HepG2 (cell line): ENCODE measurements around the gene GMEB2. TPM values are rescaled to one million over a fixed set of nuclear protein-coding genes. Genes with fewer than 3 reads are reported as not detected.

Experiments
- CEBPZ ChIP-seq: IDR thresholded peaks from 2 replicates; pipeline ENCODE4 v1.6.1; 2012; ENCODE audit warnings: low read length, improper control_type of control experiment
- DBP ChIP-seq: sonication (generic); formaldehyde crosslinking; IDR thresholded peaks from 2 replicates; pipeline ENCODE4 v1.4.0; 2020; ENCODE audit warnings: missing genetic modification reagents; ENCODE audit errors: not compliant biosample characterization
- HIC2 ChIP-seq: sonication (generic); formaldehyde crosslinking; IDR thresholded peaks from 2 replicates; pipeline ENCODE4 v1.9.0; 2022; ENCODE audit warnings: low read depth, missing genetic modification reagents
- HNF4A ChIP-seq: sonication (generic); formaldehyde crosslinking; IDR thresholded peaks from 2 replicates; pipeline ENCODE4 v1.4.0; 2020; ENCODE audit warnings: missing genetic modification reagents
- HNRNPUL1 ChIP-seq: fragments of 200-400 bp; formaldehyde crosslinking; IDR thresholded peaks from 2 replicates; pipeline ENCODE4 v1.6.1; 2017; ENCODE audit warnings: low read depth, mild to moderate bottlenecking, low read length, moderate library complexity
- PAXIP1 ChIP-seq: sonication (generic); formaldehyde crosslinking; conservative IDR thresholded peaks from 2 replicates; pipeline ENCODE4 v1.4.0; 2020; ENCODE audit warnings: mild to moderate bottlenecking, missing genetic modification reagents, moderate library complexity
- RFXANK ChIP-seq: IDR thresholded peaks from 2 replicates; pipeline ENCODE4 v1.6.1; 2016
- TBX2 ChIP-seq: sonication (generic); formaldehyde crosslinking; IDR thresholded peaks from 2 replicates; pipeline ENCODE4 v1.5.0; 2020; ENCODE audit warnings: missing genetic modification reagents, mild to moderate bottlenecking, borderline replicate concordance
- TEAD3 ChIP-seq: optimal IDR thresholded peaks from 2 replicates; pipeline ENCODE3; 2016; ENCODE audit warnings: borderline replicate concordance
- TERF1 ChIP-seq: sonication (generic); formaldehyde crosslinking; IDR thresholded peaks from 2 replicates; pipeline ENCODE4 v1.8.0; 2022; ENCODE audit warnings: mild to moderate bottlenecking, missing genetic modification reagents, moderate library complexity
- WIZ ChIP-seq: sonication (generic); formaldehyde crosslinking; IDR thresholded peaks from 2 replicates; pipeline ENCODE4 v1.5.1; 2020; ENCODE audit warnings: mild to moderate bottlenecking, missing genetic modification reagents
- ZNF24 ChIP-seq: fragments of 450-650 bp; IDR thresholded peaks from 2 replicates; pipeline ENCODE4 v1.6.1; 2017; ENCODE audit warnings: antibody characterized with exemption, mild to moderate bottlenecking
- ZNF576 ChIP-seq: sonication (generic); formaldehyde crosslinking; IDR thresholded peaks from 2 replicates; pipeline ENCODE4 v1.4.0; 2020; ENCODE audit warnings: mild to moderate bottlenecking, missing genetic modification reagents
- ZNF788 ChIP-seq: sonication (generic); formaldehyde crosslinking; IDR thresholded peaks from 2 replicates; pipeline ENCODE4 v1.5.0; 2020; ENCODE audit warnings: mild to moderate bottlenecking, missing genetic modification reagents, borderline replicate concordance
- polyA plus RNA-seq, 8 experiments: library from polyadenylated mRNA; depleted of rRNA in 3 of 8; stranded (reverse) in 7 of 8; unstranded in 1 of 8; fragments of >200 nt; fragmentation: Illumina TruSeq in 4 of 8; extraction: Trizol in 4 of 8; gene quantifications; 2 replicates each; pipeline versions ENCODE4 v1.2.1 to v1.2.3, GENCODE V29; 2011 to 2016; ENCODE audit warnings: low read depth in 4 of 8, missing spikeins in 1 of 8, mixed read lengths in 1 of 8; ENCODE audit not compliant: insufficient read depth in 1 of 8
- total RNA-seq, 5 experiments: library from RNA; depleted of rRNA; stranded (reverse); fragments of >200 nt; fragmentation: Illumina TruSeq; extraction: Trizol; gene quantifications; 2 replicates each; pipeline ENCODE4 v1.2.3, GENCODE V29; 2016; ENCODE audit warnings: low read depth in 1 of 5

Gene GMEB2
- total and polyA plus RNA-seq, 2 of the 13 experiments (the other 11 are each of a cell fraction or from before 2014, with no cell fraction given): 10.6 to 12.4 TPM

- no peak for TF ChIP-seq PAXIP1
- 0 out of 2 replicates have a peak, but pooled peaks have one; percentile 8 for TF ChIP-seq RFXANK (CRISPR knock-in tag)
- TF ChIP-seq CEBPZ: no peak
- TF ChIP-seq DBP: no peak
- TF ChIP-seq ZNF576 (CRISPR knock-in tag): 0 out of 2 replicates have a peak, but pooled peaks have one; percentile 43
- TF ChIP-seq HNF4A (CRISPR knock-in tag): peak; percentile 63
- no peak for TF ChIP-seq TERF1 (CRISPR knock-in tag)
- no peak for TF ChIP-seq HNRNPUL1
- no peak; the same call in 1 of the 2 replicates for TF ChIP-seq ZNF788 (CRISPR knock-in tag)
- 0 out of 2 replicates have a peak, but pooled peaks have one; percentile 30 for TF ChIP-seq WIZ (CRISPR knock-in tag)
- TF ChIP-seq TBX2 (CRISPR knock-in tag): peak; percentile 16; the same call in 1 of the 2 replicates
- TF ChIP-seq HIC2 (CRISPR knock-in tag): peak; percentile 87
- TF ChIP-seq TEAD3 (CRISPR knock-in tag): peak; percentile 18
- no peak for TF ChIP-seq ZNF24
These were observed 53.9 kb downstream of the GMEB2 start (continued) for GRCh38 chr20:63572788-63573646.
